ENCODE results near the gene MGA. TPM values are rescaled to one million over a fixed set of nuclear protein-coding genes. Genes with fewer than 3 reads are reported as not detected.

The MGA gene
- total and polyA plus RNA-seq, 2 of the 8 experiments (the other 6 are each of a cell fraction or from before 2014, with no cell fraction given) = 7.6 to 53.2 TPM

GRCh38 chr15:41821831-41822230, 161.6 kb downstream of the MGA start:
- Histone ChIP-seq H3K27ac (ENCODE audit: low read depth, low read length) (no peak overlapping the region), H3K27me3 (replicated peaks in 1 of 4; ENCODE audit: control insufficient read depth in 3 of 4, extremely low read depth in 1 of 4, insufficient read depth in 3 of 4, low read length in 3 of 4) (peaks cover 0 to 2% (median 0%) of the 10 kb centered on the region in 4 experiments; a peak in 1 of 7 replicates), H3K9me3 (ENCODE audit: insufficient read depth in 2 of 2, low read depth in 1 of 2, low read length in 1 of 2) (no peaks in the 10 kb centered on the region), H3K4me3 (ENCODE audit: extremely low read depth in 1 of 4, insufficient read depth in 2 of 4, low read depth in 3 of 4, low read length in 4 of 4) (no peak overlapping the region), H3K79me1 (ENCODE audit: low read depth, low read length) (no peaks in the 10 kb centered on the region), H2BK5ac (ENCODE audit: low read depth, low read length) (no peak overlapping the region), H3K18ac (ENCODE audit: extremely low read depth, low read length) (no peak overlapping the region), H3K4me1 (replicated peaks in 1 of 4; ENCODE audit: control insufficient read depth in 3 of 4, insufficient read depth in 4 of 4, low read length in 3 of 4) (no peaks in the 10 kb centered on the region; a peak in 2 of 7 replicates), H4K5ac (ENCODE audit: insufficient read length, low read depth, low read length) (no peak overlapping the region), H2AK5ac (ENCODE audit: low read depth, low read length) (no peak overlapping the region), H4K20me1 (replicated peaks in 1 of 2; ENCODE audit: control insufficient read depth in 1 of 2, insufficient read depth in 2 of 2, low read length in 2 of 2) (peaks cover 0 to 1% of the 10 kb centered on the region in 2 experiments), H3K14ac (ENCODE audit: insufficient read length) (no peak overlapping the region), H3K9ac (replicated peaks in 1 of 4; ENCODE audit: extremely low read depth in 1 of 4, low read depth in 3 of 4, low read length in 3 of 4) (no peak overlapping the region), H3K23ac (ENCODE audit: insufficient read length) (no peak overlapping the region), H3K36me3 (ENCODE audit: control insufficient read depth in 2 of 4, insufficient read depth in 4 of 4, low read length in 3 of 4) (peaks cover 0 to 3% (median 0%) of the 10 kb centered on the region in 4 experiments; a peak in 4 of 8 replicates), H3K79me2 (ENCODE audit: control insufficient read depth in 1 of 2, insufficient read depth in 2 of 2, low read length in 2 of 2) (no peaks in the 10 kb centered on the region), H3K56ac (replicated peaks; ENCODE audit: insufficient read length, low read depth, low read length) (no peak overlapping the region), H3K4me2 (ENCODE audit: insufficient read depth in 1 of 2, low read depth in 2 of 2, low read length in 2 of 2) (no peak overlapping the region), H4K91ac (replicated peaks; ENCODE audit: insufficient read length, low read length) (no peak overlapping the region), H2BK120ac (replicated peaks; ENCODE audit: low read depth, low read length) (no peak overlapping the region), H4K8ac (ENCODE audit: extremely low read depth, insufficient read depth, low read length) (no peak overlapping the region), H2BK20ac (ENCODE audit: low read length) (no peak overlapping the region), H2BK15ac (ENCODE audit: low read length) (no peak overlapping the region), H2AFZ (ENCODE audit: low read length) (no peak overlapping the region), H2BK12ac (ENCODE audit: low read depth, low read length) (no peak overlapping the region), H3K23me2 (ENCODE audit: low read depth, low read length) (no peaks in the 10 kb centered on the region), H3K4ac (replicated peaks; ENCODE audit: insufficient read length, low read depth, low read length) (no peak overlapping the region)
- TF ChIP-seq ATF2 (IDR thresholded peaks at IDR 0.05; ENCODE audit: low read length) (no peak), SIRT6 (IDR thresholded peaks at IDR 0.05; ENCODE audit: low read length) (no peak), BACH1 (IDR thresholded peaks at IDR 0.05; ENCODE audit: low read length) (no peak), SIN3A (conservative IDR thresholded peaks at IDR 0.05 in 1 of 2, IDR thresholded peaks at IDR 0.05 in 1 of 2; ENCODE audit: low read depth in 1 of 2, low read length in 2 of 2) (no peak), CREB1 (IDR thresholded peaks at IDR 0.05) (no peak), SRF (IDR thresholded peaks at IDR 0.05; ENCODE audit: low read depth, low read length) (no peak), POLR2A (IDR thresholded peaks at IDR 0.05; ENCODE audit: control extremely low read depth in 1 of 2, low read depth in 2 of 2, low read length in 2 of 2) (no peak), SIX5 (IDR thresholded peaks at IDR 0.05; ENCODE audit: low read depth, low read length) (no peak), YY1 (IDR thresholded peaks at IDR 0.05; ENCODE audit: low read depth, low read length) (no peak), TEAD4 (IDR thresholded peaks at IDR 0.05; ENCODE audit: low read depth, low read length) (no peak), POU5F1 (IDR thresholded peaks at IDR 0.05; ENCODE audit: low read depth, low read length) (no peak), PHF8 (conservative IDR thresholded peaks at IDR 0.05; ENCODE audit: low read depth, low read length) (no peak)
- POLR2A ChIA-PET (ENCODE audit: partially characterized antibody) = interaction anchor here (0.8 to 1.6 kb wide), 2 partner anchors 28 to 48 kb away, joined by 3 to 5 read pairs; partner anchors contain the start of gene MAPKBP1
- FAIRE-seq (no peak), DNase-seq (ENCODE audit: low read depth in 1 of 2, low spot score in 2 of 2) (no peak)
- WGBS, 2 experiments (ENCODE audit: extremely low coverage in 1 of 2, insufficient coverage in 1 of 2, insufficient read length in 1 of 2, insufficient replicate concordance in 2 of 2, low coverage in 1 of 2, low lambda C conversion rate in 2 of 2, missing lambda C conversion rate in 1 of 2) = 94% methylated on average over 2 of the region's 4 CpGs; no CpG with 5 or more reads in 1 of the 2 experiments
- CTCF ChIA-PET (ENCODE audit: partially characterized antibody) = interaction anchor here (1.0 to 3.5 kb wide), 7 partner anchors 10 to 83 kb away, joined by 3 to 32 read pairs (median 3); partner anchors contain the start of gene MAPKBP1

Data from H1 (cell line).